Adrenal gland (tissue), 12 donors: Measurements from ENCODE around the gene ZDHHC24. TPM values are rescaled to one million over a fixed set of nuclear protein-coding genes. Genes with fewer than 3 reads are reported as not detected.

Source experiments
- DNase-seq, 7 donors: peaks; one replicate each; pipeline ENCODE4 v3.0.0-alpha.2; 2019 to 2020
- H3K27ac ChIP-seq, 5 donors: fragments of 200-600 bp; sonication (generic) in 4 of 5; 1 replicate in 3 of 5; 2 replicates in 2 of 5; pipeline versions ENCODE4 v1.5.1 to v1.8.0; 2016 to 2020; ENCODE audit warnings: mild to moderate bottlenecking in 1 of 5
- H3K27me3 ChIP-seq: fragments of 200-600 bp; 2 replicates; pipeline ENCODE4 v1.8.0; 2021
- H3K36me3 ChIP-seq, 2 donors: fragments of 200-600 bp; replicated peaks in 1 of 2; 1 replicate in 1 of 2; 2 replicates in 1 of 2; pipeline versions ENCODE4 v1.5.1 to v1.8.0; 2018 to 2022
- H3K4me1 ChIP-seq, 2 donors: fragments of 200-600 bp; replicated peaks in 1 of 2; 1 replicate in 1 of 2; 2 replicates in 1 of 2; pipeline versions ENCODE4 v1.5.1 to v1.8.0; 2018 to 2021
- H3K4me3 ChIP-seq, 4 donors: fragments of 200-600 bp; sonication (generic) in 3 of 4; one replicate each; pipeline ENCODE4 v1.5.1; 2016 to 2018
- H3K9me3 ChIP-seq, 3 donors: fragments of 200-600 bp; sonication (generic) in 1 of 3; replicated peaks in 1 of 3; 1 replicate in 2 of 3; 2 replicates in 1 of 3; pipeline versions ENCODE4 v1.5.1 to v1.8.0; 2016 to 2021
- POLR2A ChIP-seq, 2 donors: fragments of 450-650 bp; IDR thresholded peaks; one replicate each; pipeline ENCODE4 v1.6.1; 2017; ENCODE audit warnings: antibody characterized with exemption in 2 of 2, mild to moderate bottlenecking in 2 of 2, moderate library complexity in 1 of 2
- WGBS, 4 donors: extraction: QIAGEN DNeasy Blood & Tissue Kit in 2 of 4; methylation state at CpG; one replicate each; pipeline versions ENCODE4 v1.1.5 to v1.1.7; 2013 to 2017; 5-methylcytosine and 5-hydroxymethylcytosine counted together
- intact Hi-C, 2 donors: fragments of 100-400 bp; cut with DNase I; formaldehyde crosslinking; loops; one replicate each; pipeline versions ENCODE4 v1.14.1 to v1.15.0; 2022 to 2023
- polyA plus RNA-seq, 3 donors: library from polyadenylated mRNA; stranded (reverse); fragments of 200-250 nt in 2 of 3; fragments of 350-450 nt in 1 of 3; fragmentation: Illumina TruSeq in 1 of 3; extraction: RNeasy Lipid Tissue Mini Kit (QIAGEN cat#74804) in 1 of 3; gene quantifications; one replicate each; pipeline ENCODE4 v1.2.3, GENCODE V29; 2013 to 2014
- total RNA-seq, 9 donors: library from RNA; depleted of rRNA in 4 of 9; stranded (reverse); fragments of >200 nt in 4 of 9; fragments of 120-200 nt in 1 of 9; fragmentation: NEBNext Ultra II Directional in 1 of 9; extraction: Animal tissue kit (Norgen Biotek cat#: 25700) in 1 of 9; gene quantifications; one replicate each; pipeline versions ENCODE4 v1.1.0 to v1.2.4, GENCODE V29; 2013 to 2023
- TF ChIP-seq, protein P1 (sequence below), 6 experiments: fragments of 450-650 bp in 4 of 6; fragments of 200-600 bp in 2 of 6; sonication (generic) in 1 of 6; IDR thresholded peaks; 1 replicate in 5 of 6; 2 replicates in 1 of 6; pipeline versions ENCODE4 v1.5.1 to v1.8.0; 2016 to 2021; ENCODE audit warnings: antibody characterized with exemption in 6 of 6, mild to moderate bottlenecking in 2 of 6, moderate library complexity in 1 of 6
- donor health status: healthy with polysubstance abuse.
- donor health status: Bipolar disorder and iron deficiency.
- donor health status: DM: yes; HTN: yes; CAD: no.
- donor health status: DM: no; HTN: no; CAD: no.
- donor health status: DM: no; HTN: no; CAD: no.
- donor health status: DM: yes; HTN: yes; CAD: no.

The ZDHHC24 gene
- total and polyA plus RNA-seq, 12 donors = 8.6 to 34.7 (median 18.8) TPM

DNA sequence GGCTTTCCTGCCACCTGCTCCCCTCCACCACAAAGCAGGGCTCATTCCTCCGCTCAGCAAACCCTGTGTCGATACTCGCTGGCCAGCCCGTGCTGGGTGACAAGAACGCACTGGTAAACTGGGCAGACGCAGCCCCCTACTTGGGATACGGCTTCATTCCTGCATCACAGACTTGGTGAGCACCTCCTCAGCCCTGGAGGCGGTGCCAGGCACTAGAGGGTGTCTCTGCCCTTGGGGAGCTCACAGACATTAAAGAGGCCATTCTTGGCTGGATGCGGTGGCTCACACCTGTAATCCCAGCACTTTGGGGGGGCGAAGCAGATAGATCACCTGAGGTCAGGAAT lies 6.0 kb downstream of the ZDHHC24 start:
- no peaks in the 10 kb centered on the region for H3K9me3 ChIP-seq
- WGBS, 4 donors = 89 to 100% (median 95%) methylated on average over 3 to 10 of the region's 10 CpGs
- H3K4me1 ChIP-seq = peaks cover under 1 to 8% of the 10 kb centered on the region in 2 donors
- DNase-seq = no peak
- H3K27me3 ChIP-seq = no peaks in the 10 kb centered on the region
- H3K36me3 ChIP-seq = peaks cover 0 to 23% of the 10 kb centered on the region in 2 donors
- TF ChIP-seq POLR2A (IDR thresholded peaks at IDR 0.05) = no peak
- TF ChIP-seq, protein P1, sequence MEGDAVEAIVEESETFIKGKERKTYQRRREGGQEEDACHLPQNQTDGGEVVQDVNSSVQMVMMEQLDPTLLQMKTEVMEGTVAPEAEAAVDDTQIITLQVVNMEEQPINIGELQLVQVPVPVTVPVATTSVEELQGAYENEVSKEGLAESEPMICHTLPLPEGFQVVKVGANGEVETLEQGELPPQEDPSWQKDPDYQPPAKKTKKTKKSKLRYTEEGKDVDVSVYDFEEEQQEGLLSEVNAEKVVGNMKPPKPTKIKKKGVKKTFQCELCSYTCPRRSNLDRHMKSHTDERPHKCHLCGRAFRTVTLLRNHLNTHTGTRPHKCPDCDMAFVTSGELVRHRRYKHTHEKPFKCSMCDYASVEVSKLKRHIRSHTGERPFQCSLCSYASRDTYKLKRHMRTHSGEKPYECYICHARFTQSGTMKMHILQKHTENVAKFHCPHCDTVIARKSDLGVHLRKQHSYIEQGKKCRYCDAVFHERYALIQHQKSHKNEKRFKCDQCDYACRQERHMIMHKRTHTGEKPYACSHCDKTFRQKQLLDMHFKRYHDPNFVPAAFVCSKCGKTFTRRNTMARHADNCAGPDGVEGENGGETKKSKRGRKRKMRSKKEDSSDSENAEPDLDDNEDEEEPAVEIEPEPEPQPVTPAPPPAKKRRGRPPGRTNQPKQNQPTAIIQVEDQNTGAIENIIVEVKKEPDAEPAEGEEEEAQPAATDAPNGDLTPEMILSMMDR (IDR thresholded peaks at IDR 0.05) = no peak
- H3K27ac ChIP-seq = no peak overlapping the region
- intact Hi-C loops = loop anchor here in 1 of 2 donors (10.0 kb wide), 1 partner anchor 55 kb away; the partner anchor contains the start of gene DPP3
- H3K4me3 ChIP-seq = no peak overlapping the region

DNA sequence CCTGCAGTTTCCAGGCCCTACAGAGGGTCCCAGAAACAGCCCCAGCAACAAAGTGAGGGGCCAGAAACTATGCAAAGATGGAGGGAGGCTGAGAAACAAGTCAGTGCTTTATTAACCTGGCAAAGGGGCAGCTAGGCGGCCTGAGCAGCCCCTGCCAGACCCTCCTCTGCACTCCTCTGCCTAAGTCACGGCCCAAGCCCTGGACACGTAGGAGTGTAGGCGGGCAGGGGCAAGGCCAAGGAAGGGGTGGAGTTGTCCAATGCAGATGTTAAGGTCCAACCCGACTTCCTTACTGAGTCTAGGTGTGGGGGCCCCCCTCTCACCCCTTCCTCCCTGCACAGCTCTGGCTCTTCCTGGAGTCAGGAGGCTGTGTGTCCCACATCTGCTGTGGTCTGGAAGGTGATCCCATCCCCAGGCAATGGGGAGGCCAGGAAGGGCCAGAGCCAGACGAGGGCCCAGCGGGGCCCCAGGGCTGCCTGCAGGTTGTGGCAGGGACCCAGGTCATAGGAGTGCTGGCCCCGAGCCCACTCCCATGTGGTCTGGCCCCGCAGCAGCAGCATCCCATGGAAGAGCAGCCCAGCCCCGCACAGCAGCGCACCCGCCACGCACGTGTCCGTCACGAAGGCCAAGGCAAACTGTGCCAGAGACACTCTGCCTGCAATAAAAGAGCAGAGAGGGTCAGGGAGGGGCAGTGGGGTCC lies 6.5 kb downstream of the ZDHHC24 start:
- no peaks in the 10 kb centered on the region for H3K9me3 ChIP-seq
- no peak overlapping the region for H3K27ac ChIP-seq
- WGBS, 4 donors = 85 to 94% (median 87%) methylated on average over 6 to 16 of the region's 16 CpGs
- intact Hi-C loops = no loop called here
- no peak for TF ChIP-seq POLR2A (IDR thresholded peaks at IDR 0.05)
- H3K36me3 ChIP-seq = peaks cover 0 to 23% of the 10 kb centered on the region in 2 donors
- H3K27me3 ChIP-seq = no peaks in the 10 kb centered on the region
- no peak for DNase-seq
- H3K4me3 ChIP-seq = no peak overlapping the region
- peaks cover 0 to 8% of the 10 kb centered on the region in 2 donors for H3K4me1 ChIP-seq

GRCh38 chr11:66532784-66533183 lies 13.1 kb downstream of the ZDHHC24 start:
- Histone ChIP-seq H3K9me3 (no peaks in the 10 kb centered on the region), H3K36me3 (peaks cover 0 to 5% of the 10 kb centered on the region in 2 donors), H3K4me3 (no peak overlapping the region), H3K27ac (no peak overlapping the region), H3K27me3 (no peaks in the 10 kb centered on the region), H3K4me1 (no peaks in the 10 kb centered on the region)
- no peak for TF ChIP-seq POLR2A (IDR thresholded peaks at IDR 0.05)
- TF ChIP-seq, protein P1 (IDR thresholded peaks at IDR 0.05) = no peak
- 78 to 86% (median 82%) methylated on average over 6 of the region's 6 CpGs for WGBS, 4 donors
- no peak for DNase-seq
- intact Hi-C loops = no loop called here

- no peaks in the 10 kb centered on the region for H3K4me1 ChIP-seq
- H3K36me3 ChIP-seq = peaks cover 0 to 5% of the 10 kb centered on the region in 2 donors
- 92 to 98% (median 93%) methylated on average over 6 to 11 of the region's 11 CpGs; no CpG with 5 or more reads in 1 of the 4 donors for WGBS, 4 donors
- no peaks in the 10 kb centered on the region for H3K27me3 ChIP-seq
- no peak for DNase-seq
- H3K9me3 ChIP-seq = no peaks in the 10 kb centered on the region
- H3K27ac ChIP-seq = no peak overlapping the region
- TF ChIP-seq POLR2A (IDR thresholded peaks at IDR 0.05) = no peak
- TF ChIP-seq, protein P1 (IDR thresholded peaks at IDR 0.05) = no peak
- no peak overlapping the region for H3K4me3 ChIP-seq
- intact Hi-C loops = no loop called here
Observed at GRCh38 chr11:66531841-66532240, 14.0 kb downstream of the ZDHHC24 start.
